DMS153 (cell line): ENCODE measurements around the gene SULT2B1.
A peak's percentile ranks its signal among the peaks of the same experiment; 100 is the strongest.
"Not testable (repeated sequence)": the region's sequence is repeated elsewhere in the genome, so short reads cannot be mapped to it uniquely, and the experiment has no call there.

Source experiments
- DNase-seq: peaks from one replicate; lab custom pipeline; 2025; lab: John Stamatoyannopoulos, UW

Gene SULT2B1

DNA sequence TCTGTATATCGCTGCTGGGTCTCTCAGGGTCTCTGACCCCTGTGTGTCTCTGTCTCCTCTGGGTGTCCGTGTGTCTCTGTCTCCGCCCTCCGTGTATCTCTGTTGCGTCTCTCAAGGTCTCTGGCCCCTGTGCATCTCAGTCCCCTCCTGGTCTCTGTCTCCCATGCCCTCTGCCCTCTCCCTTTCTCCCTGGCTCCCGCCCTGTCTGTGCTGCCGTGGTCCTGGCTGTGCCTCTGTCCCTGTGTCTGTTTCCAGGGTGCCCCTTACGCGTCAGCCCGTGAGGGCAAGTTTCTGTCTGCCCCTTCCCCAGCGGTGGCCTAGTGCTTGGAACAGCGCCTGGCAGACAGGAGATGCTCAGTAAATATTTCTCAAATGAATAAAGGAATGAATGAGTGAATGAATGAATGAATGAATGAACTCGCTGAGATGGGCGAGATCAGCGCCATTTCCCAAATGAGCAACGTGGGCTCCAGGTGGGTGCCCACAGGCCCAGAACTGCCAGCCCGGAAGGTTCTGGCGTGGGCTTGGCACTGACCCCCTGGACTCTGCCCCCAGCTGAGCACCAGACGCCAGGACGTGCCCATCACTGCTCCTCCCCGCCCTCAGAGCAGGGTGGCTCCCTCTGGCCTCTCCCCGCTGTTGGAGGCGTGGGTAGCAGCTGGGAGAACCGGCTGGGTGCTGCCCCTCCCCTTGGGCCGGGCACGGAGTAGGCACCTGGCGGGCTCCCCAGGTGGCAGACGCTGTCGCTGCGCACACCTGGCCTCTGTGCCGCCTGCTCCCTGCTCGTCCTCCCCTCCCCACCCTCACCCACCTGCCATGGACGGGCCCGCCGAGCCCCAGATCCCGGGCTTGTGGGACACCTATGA is at the start of gene SULT2B1:
Gene SULT2B1, plus strand, starts transcription at position 736 of the 866 bp plus-strand sequence. Its CDS starts 81 bp downstream, at position 817.
- DNase-seq, result peak; percentile 84

DNA sequence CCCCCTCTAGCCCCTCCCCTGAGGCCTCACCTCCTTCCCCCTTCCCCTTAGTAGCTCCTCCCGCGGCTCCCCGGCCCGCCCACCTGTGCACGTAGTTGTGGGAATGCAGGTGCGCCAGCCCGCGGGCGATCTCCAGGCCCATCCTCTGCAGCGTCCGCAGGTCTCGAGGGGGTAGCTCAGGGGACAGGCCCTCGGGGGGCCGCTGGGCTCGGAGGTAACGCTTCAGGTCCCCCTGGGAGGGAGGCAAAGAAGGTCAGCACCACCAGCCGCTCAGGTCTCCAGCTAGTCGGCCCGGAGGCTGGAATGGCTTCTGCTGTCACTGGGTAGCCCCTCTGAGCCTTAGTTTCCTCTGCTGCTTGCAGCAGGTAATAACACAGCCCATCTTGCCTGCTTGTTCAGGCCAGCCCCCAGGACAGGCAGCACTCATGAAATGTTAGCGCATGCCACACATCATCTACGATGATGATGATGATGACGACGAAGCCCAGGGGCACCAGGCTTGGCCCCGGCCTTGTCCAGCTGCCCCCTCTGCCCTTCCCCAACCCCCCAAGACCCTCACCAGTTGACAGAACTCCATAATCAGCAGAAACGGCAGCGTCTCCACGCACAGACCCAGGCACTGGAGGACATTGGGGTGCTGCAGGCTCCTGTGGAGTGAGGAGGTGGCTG is 49.5 kb upstream of the SULT2B1 start:
- no peak for DNase-seq

DNA sequence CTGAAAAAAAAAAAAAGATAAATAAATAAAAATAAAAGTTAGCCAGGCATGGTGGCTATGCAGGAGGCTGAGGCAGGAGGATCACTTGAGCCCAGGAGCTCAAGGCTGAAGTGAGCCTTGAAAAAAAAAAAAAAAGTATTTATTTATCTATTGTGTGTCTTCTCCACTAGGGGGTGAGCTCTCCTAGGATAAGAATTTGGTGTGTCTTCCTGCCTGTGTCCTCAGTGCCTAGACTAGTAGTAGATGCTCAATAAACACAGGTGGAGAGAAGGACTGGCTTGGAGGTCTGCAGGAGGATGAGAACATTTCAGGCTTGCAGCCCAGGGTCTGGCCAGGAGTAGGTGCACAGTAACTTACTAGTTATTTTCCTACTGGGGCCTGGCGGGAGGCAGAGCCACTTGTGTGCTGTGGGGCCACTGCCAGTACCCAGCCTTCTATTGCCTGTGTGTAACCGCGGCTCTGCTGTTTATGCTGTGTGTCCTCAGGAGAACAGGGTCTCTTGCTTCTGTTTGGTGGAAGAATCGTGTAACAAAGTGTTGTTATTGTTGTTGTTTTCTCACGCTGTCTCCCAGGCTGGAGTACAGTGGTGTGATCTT is 45.7 kb upstream of the SULT2B1 start:
- peak; percentile 38 for DNase-seq

DNA sequence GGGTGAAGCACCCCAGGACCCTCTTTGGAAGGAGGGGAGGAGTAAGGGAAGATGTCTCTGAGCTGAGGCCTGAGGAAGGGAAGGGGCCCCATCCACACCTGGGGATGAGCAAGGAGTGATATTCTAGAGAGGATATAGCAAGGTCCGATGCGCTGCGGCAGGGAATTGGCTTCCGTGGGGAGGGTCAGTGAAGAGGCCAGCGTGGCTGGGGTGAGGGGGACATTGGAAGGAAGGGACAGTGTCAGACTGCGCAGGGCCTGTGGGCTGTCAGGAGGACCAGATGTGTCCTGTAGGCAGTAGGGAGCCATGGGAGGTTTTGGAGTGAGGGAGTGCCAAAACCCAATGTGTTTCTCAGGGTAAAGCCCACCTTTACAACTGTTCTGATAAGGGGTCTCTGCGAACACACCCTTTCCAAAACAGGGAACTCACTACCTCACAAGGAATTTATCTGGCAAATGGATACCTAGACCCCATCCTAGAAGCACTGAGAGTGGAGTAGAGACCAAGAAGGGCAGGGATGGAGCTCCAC is 44.0 kb upstream of the SULT2B1 start:
- no peak for DNase-seq

DNA sequence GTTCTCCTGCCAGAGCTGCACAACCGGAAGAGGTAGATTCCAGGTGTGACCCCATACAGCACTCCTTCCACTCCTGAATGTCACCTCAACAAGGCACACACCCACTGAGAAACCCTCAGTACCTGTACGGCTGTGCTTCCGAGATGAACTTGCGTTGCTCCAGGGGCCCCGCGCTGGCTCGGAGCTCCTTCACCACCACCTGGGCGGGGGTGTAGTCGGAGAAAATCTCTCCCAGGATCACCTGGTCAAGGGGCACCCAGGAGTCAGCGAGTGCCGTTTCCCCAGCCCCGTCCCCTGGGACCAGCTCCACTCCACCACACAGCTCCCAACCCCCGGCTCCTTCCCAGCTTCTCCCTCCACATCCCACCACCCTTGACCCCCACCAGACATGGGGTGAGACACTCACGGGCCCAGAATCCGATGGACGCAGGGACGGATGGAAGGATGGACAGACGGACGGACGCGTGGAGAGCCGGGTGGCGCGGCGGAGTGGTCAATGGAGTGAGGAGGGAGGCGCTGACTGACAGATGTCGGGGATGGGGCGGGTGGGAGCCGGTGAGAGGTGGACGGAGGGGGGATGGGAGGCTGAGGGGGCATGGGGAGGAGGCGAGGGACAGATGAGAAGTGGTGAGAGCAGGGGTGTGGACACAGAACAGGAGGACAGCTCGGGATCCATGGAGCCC is 43.1 kb upstream of the SULT2B1 start:
- DNase-seq, result no peak

DNA sequence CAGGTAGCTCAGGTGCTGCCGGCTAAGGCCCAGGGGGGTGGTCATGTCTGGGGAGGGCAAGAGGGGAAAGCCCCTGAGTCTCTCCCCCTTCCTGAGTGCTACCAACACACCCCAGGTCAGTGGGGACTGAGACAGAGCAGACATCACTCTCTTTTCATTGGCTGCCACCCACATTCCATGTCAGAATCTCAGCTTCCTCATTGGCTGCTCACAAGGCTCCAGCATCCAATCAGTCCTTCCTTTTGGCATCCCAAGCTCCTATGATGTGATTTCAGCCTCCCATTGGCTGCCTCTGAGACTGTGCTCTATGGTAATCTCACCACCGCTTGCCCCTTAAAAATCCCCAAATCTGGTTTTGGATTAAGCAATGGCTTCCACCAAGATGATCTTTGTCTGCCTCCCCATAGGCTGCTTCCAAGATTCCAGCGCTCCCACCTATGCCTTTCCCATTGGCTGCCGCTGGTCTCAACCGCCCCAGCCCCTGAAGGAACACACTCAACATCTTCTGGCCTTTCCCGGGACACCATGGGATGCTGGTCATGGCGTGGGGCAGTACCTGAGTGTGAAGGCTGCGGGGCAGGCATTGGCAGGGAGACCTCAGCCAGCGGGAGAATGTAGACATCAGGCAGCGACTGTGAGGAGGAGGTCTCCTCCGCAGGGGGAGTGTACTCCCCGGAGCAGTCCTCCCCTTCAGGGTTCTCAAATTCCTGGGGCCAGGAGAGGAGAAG is 42.3 kb upstream of the SULT2B1 start:
- DNase-seq, result no peak

DNA sequence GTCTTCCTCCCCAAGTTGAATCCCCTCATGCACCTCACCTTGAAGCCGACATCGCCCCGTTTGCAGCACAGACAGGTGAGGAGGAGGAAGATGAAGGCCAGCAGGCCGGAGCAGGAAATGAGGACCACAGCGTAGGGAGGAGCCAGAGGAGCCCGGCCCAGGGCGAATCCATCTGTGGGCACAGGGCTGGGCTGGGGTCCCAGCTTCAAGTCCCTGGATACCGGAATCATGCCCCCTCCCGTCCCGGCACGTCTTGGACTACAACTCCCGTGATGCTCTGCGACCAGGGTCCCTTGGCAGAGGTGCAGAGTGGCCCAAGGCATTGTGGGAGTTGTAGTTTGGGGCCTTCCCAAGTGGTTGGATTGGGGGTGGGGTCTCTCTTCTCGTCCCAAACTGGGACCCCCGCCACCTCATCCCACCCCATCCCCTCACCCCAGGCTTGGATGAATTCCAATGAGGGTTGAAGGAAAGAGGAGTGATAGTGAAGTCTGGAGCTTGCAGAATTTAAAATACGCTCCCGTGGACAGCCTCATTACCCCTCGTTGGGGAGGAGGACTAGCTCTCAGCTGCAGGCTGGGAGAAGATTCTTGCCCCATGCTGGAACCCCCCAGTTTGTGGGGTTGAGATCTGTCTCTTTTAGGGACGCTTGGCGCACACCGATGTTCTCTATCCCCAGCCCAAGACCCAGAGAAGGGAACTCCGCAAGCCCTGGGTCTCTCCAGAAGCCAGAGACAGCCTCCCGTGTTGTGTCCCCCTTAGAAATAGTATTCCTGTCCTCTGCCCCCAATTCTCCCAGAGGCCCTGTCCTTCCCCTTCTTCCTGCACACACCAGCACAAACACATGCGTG is 41.3 kb upstream of the SULT2B1 start:
- no peak for DNase-seq

DNA sequence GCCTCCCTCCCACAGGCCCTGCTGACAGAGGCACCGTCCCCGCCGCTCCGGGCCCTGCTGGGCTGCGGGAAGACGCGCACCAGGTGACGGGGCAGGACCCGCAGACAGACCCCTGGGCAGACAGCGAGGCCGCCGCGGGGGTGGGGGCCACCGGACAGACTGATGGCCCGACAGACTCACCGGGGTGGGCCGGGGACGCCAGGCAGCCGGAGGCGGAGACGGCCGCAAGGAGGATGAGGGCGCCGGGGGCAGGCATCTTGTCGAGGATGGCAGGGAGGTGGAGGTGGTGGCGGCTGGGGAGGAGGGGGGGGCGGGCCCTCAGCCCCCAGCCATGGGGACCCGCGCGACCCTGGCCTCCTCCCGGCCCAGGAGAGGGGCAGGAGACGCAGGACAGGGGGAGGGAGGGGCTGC is 40.6 kb upstream of the SULT2B1 start:
- DNase-seq, result no peak

DNA sequence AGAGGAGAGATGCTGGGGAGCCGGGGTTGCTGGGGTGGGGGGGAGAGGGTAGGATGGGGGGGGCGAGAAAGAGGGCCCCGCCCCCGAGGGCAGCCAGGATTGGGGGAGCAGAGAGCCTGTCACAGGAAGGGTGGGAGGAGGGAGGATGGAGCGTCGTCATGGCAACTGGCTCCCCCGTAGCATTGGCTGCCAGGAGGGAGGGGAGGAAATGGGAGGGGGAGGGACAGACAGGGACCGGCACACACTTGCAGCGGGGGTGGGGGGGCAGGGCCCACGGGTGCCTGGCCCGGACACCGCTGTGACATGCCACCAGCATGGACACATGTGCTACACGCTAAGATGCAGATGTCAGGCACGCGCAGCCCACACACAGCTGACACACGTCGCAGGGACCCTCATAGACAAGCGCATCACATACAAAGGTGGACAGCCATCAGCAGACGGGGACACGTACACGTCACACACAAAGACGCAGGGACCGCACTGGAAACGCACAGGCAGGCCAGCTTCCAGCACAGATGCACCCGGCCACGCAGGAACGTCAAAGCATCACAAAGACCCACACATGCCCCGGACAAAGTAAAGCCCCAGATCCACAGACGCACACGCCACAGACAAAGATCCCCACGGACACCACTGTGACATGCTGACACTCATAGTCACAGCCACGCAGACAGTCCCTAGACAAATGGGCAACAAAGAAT is 40.0 kb upstream of the SULT2B1 start, which contains the start of gene LMTK3:
Gene LMTK3, minus strand, starts transcription at position 36 of the 704 bp plus-strand sequence. CDS start 259 bp downstream, outside the sequence.
- no peak for DNase-seq

DNA sequence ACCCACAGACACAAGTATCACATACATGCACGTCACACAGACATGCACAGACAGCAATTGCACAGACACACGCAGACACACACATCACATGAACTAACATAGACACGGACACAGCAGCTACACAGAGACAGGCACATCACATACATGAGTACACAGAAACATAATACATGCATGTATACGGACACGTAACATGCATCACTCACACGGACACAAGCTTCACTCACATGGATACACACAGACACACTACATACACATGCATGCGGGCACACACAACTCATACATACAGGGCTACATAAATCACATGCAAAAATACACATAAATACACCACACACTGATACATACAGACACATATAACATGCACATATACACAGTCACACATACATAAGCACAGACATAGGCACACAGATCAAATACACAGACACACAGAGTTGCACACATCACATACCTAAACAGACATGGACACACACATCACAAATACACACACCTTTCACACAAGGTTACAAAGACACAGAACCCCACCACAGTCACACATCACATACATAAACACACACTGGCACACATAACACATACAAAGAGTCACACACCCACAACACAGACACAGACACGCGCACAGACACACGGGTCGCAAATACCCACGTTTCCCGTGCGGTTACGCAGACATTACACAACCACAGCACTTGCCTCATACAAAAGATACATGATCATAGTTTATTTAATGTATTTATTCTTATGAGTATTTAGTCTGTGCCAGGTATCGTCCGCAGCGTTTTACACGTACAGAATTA is 39.3 kb upstream of the SULT2B1 start:
- DNase-seq, result no peak

DNA sequence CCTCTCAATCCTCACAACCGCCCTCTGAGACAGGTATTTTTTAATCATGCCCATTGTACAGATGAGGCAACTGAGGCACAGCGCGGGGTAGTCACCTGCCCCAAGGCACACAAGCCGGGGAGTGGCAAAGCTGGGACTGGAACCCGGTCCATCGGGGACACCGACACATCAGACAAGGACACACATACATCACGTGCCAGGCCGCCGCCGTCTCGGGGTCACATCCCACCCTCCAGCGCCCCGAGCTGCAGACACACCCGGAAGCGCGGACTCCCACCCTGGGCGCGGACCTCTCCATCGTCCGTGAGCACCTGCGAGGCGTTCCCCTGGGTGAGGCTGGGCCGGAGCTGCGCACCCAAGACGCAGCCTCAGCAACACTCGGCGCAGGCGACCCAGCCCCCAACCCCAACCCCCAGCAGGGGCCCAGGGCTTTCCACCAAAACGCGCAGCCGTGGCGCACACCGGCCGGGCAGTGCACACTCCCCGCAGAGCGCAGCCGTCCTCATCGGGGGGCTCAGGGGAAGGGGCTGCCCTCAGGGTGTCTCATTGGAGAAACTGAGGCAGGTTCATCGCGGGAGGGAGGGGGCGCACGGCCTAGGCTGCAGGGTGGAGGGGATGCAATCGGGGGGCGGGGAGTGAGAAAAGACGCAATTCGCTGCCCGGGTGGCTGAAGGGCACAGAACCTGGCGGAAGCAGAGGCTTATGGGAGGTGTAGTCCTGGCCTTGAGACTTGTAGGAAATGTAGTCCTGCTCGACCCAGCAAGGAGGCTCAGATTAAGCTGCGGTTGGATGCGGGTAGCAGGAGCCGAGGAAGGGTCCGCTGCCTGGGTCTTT is 38.5 kb upstream of the SULT2B1 start:
- peak; percentile 53 for DNase-seq

DNA sequence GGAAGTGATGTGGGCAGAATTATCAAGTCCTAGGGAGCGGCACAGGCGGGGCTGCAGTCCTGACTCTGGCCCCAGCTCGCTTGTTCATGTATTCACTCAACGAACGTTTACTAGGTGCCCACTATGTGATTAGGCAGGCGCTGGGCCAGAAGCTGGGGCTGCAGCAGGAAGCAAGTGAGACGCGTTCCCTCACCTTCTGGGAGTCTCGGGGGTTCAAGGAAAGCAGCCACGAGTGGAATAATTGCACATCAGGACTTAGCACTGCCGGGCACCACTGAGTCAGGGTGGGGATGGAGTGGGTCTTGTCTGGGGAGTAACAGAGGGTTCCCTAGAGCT is 37.9 kb upstream of the SULT2B1 start:
- no peak for DNase-seq

DNA sequence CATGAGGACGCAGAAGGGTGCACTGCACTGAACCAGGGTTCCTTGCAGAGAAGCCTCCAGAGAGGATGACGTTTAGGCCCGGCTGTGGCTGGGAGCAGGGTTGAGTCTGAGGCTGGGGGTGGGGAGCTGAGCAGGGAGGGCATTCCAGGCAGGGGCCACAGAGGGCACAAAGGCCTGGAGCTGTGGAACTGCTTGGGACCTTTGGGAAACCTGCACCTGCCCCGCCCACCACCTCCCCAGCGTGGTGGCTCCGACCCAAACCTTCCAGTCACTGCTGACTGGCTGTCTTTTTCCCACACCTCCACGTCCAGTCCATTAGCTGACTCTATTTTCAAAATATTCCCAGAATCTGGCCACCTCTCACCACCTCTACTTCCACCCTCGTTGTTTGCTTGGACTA is 35.4 kb upstream of the SULT2B1 start:
- no peak for DNase-seq

DNA sequence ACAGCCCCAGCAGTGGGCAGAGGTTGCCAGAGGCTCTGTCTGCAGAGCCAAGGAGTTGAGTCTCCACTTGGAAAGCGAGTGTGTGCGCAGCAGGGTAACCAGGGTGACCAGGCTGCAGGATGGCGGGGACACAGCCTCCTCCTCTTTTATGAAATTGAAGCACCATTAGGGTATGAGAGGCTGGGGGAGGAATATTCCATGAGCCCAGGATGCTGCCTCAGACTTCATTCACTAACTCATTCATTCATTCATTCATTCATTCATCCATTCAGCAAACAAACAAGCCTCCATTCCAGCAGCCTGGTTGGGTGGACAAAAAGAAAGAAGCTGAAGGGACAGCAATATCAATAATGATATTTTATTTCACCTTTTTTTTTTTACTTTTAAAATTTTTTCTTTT is 33.8 kb upstream of the SULT2B1 start:
- no peak for DNase-seq

DNA sequence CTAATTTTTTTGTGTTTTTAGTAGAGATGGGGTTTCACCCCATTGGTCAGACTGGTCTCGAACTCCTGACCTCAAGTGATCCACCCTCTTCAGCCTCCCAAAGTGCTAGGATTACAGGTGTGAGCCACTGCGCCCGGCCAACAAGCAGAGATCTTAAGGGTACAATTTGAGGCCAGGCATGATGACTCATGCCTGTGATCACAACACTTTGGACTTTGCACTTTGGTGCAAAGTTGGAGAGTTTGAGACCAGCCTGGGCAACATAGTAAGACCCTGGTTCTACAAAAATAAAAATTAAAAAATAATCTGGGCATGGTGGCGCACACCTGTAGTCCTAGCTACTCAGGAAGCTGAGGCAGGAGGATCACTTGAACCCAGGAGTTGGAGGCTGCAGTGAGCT is 32.5 kb upstream of the SULT2B1 start:
- not testable (repeated sequence) for DNase-seq

DNA sequence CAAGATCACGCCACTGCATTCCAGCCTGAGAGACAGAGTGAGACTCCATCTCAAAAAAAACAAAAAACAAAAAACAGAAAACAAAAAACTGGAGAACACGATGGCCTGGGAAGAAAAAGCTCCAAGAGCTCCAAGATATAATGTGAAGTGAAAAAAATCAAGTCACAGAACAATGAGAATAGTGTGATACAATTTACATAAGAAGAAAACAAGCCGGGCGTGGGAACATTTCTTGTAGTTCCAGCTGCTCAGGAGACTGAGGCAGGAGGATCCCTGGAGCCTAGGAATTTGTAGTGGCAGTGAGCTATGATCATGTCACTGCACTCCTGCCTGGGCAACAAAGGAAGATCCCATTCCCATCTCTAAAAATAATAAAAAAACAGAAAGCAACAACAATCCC is 31.8 kb upstream of the SULT2B1 start:
- no peak for DNase-seq

DNA sequence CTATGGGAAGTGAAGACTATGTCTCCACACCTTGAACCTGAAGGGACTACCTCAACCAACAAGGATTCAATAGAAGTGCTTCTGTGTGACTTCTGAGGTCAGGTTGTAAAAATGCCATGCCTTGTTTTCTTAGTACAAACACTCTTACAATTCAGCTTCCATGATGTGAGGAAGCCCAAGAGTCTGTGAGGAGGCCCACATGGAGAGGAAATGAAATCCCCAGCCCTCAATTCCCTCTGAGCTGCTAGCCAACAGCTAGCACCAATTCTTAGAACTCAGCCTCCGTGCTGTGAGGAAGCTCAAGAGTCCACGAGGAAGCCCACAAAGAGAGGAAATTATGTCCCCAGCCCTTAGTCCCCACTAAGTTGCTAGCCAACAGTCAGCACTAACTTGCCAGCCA is 27.8 kb upstream of the SULT2B1 start:
- DNase-seq, result no peak

DNA sequence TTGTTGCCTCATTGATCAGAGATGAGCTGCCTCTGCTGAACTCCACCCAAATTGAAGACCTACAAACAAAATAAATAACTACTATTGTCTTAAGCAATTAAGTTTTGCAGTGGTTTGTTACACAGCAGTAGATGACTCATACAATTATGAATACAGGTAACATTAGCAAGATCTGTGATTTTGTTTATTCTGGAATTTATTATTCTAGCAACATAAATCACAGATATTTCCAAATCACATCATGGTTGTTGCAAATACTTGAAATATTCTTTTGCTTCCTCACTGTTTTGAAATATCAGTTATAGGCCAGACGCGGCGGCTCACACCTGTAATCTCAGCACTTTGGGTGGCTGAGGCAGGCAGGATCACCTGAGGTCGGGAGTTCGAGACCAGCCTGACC is 27.2 kb upstream of the SULT2B1 start:
- no peak for DNase-seq
